ENCODE measurements around the gene CMIP. TPM values are rescaled to one million over a fixed set of nuclear protein-coding genes. Genes with fewer than 3 reads are reported as not detected.

The CMIP gene
- total RNA-seq, 1 experiment from 2014 or later = 12.7 TPM

- Histone ChIP-seq H3K4me1 (ENCODE audit: low read length) (no peaks in the 10 kb centered on the region), H2AFZ (ENCODE audit: low read length) (no peak overlapping the region), H4K20me1 (ENCODE audit: insufficient read depth, low read depth, low read length) (peaks cover 31% of the 10 kb centered on the region; the same call in 1 of the 2 replicates), H3K36me3 (ENCODE audit: insufficient read depth, low read length) (no peaks in the 10 kb centered on the region), H3K79me2 (ENCODE audit: low read length) (no peaks in the 10 kb centered on the region), H3K4me2 (ENCODE audit: low read depth, low read length, poor library complexity, severe bottlenecking) (no peak overlapping the region), H3K9me2 (replicated peaks; ENCODE audit: insufficient read depth, low read length) (no peaks in the 10 kb centered on the region), H3K4me3 (ENCODE audit: low read length) (no peak overlapping the region), H3K9ac (ENCODE audit: low read length) (no peak overlapping the region), H3K27ac (ENCODE audit: low read length) (no peak overlapping the region), H3K27me3 (ENCODE audit: low read length) (no peaks in the 10 kb centered on the region), H3K9me3 (ENCODE audit: low read length) (no peaks in the 10 kb centered on the region)
- DNase-seq = no peak
Observed at GRCh38 chr16:81458827-81459598, 14.4 kb downstream of the CMIP start.

GRCh38 chr16:81460075-81460474, 15.5 kb downstream of the CMIP start:
- no peaks in the 10 kb centered on the region for H3K9me2 ChIP-seq (replicated peaks; ENCODE audit: insufficient read depth, low read length)
- H3K4me1 ChIP-seq (ENCODE audit: low read length) = no peaks in the 10 kb centered on the region
- H3K36me3 ChIP-seq (ENCODE audit: insufficient read depth, low read length) = no peaks in the 10 kb centered on the region
- no peaks in the 10 kb centered on the region for H3K79me2 ChIP-seq (ENCODE audit: low read length)
- H3K27me3 ChIP-seq (ENCODE audit: low read length) = no peaks in the 10 kb centered on the region
- H3K4me3 ChIP-seq (ENCODE audit: low read length) = no peak overlapping the region
- no peak overlapping the region for H3K9ac ChIP-seq (ENCODE audit: low read length)
- no peak for DNase-seq
- H3K9me3 ChIP-seq (ENCODE audit: low read length) = no peaks in the 10 kb centered on the region
- H2AFZ ChIP-seq (ENCODE audit: low read length) = no peak overlapping the region
- no peak overlapping the region for H3K4me2 ChIP-seq (ENCODE audit: low read depth, low read length, poor library complexity, severe bottlenecking)
- no peak overlapping the region for H3K27ac ChIP-seq (ENCODE audit: low read length)
- H4K20me1 ChIP-seq (ENCODE audit: insufficient read depth, low read depth, low read length) = peaks cover 31% of the 10 kb centered on the region; the same call in 1 of the 2 replicates

GRCh38 chr16:81461243-81461642, 16.6 kb downstream of the CMIP start:
- Histone ChIP-seq H3K9me3 (ENCODE audit: low read length) (no peaks in the 10 kb centered on the region), H3K36me3 (ENCODE audit: insufficient read depth, low read length) (no peaks in the 10 kb centered on the region), H4K20me1 (ENCODE audit: insufficient read depth, low read depth, low read length) (peaks cover 31% of the 10 kb centered on the region; the same call in 1 of the 2 replicates), H3K9me2 (replicated peaks; ENCODE audit: insufficient read depth, low read length) (no peaks in the 10 kb centered on the region), H3K4me2 (ENCODE audit: low read depth, low read length, poor library complexity, severe bottlenecking) (no peak overlapping the region), H3K27me3 (ENCODE audit: low read length) (no peaks in the 10 kb centered on the region), H2AFZ (ENCODE audit: low read length) (no peak overlapping the region), H3K9ac (ENCODE audit: low read length) (no peak overlapping the region), H3K27ac (ENCODE audit: low read length) (no peak overlapping the region), H3K79me2 (ENCODE audit: low read length) (no peaks in the 10 kb centered on the region), H3K4me1 (ENCODE audit: low read length) (no peaks in the 10 kb centered on the region), H3K4me3 (ENCODE audit: low read length) (no peak overlapping the region)
- DNase-seq = no peak

DNA sequence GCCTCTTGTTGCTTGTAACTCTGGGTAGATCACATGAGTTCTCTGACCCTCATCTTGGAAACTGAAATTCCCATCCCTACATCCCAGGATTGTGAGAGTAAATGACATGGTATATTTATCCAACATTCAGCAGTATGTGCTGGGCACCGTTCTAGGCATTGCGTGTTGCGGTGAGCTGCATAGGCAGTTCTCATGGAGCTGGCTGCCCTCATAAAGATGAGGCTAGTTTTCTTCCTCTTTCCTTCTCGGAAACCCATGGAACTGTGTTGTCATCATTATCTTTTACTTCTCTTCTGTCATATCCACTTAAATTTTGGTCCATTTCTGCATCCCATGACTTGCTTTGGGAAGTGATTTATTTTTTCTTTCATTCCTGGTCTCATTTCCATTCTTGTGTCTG, 17.2 kb downstream of the CMIP start:
- no peak overlapping the region for H3K4me2 ChIP-seq (ENCODE audit: low read depth, low read length, poor library complexity, severe bottlenecking)
- no peak overlapping the region for H3K27ac ChIP-seq (ENCODE audit: low read length)
- no peak overlapping the region for H3K9ac ChIP-seq (ENCODE audit: low read length)
- no peaks in the 10 kb centered on the region for H3K27me3 ChIP-seq (ENCODE audit: low read length)
- peaks cover 30% of the 10 kb centered on the region; the same call in 1 of the 2 replicates for H4K20me1 ChIP-seq (ENCODE audit: insufficient read depth, low read depth, low read length)
- no peaks in the 10 kb centered on the region for H3K79me2 ChIP-seq (ENCODE audit: low read length)
- no peaks in the 10 kb centered on the region for H3K36me3 ChIP-seq (ENCODE audit: insufficient read depth, low read length)
- DNase-seq = no peak
- no peaks in the 10 kb centered on the region for H3K4me1 ChIP-seq (ENCODE audit: low read length)
- H2AFZ ChIP-seq (ENCODE audit: low read length) = no peak overlapping the region
- H3K4me3 ChIP-seq (ENCODE audit: low read length) = no peak overlapping the region
- H3K9me3 ChIP-seq (ENCODE audit: low read length) = no peaks in the 10 kb centered on the region
- H3K9me2 ChIP-seq (replicated peaks; ENCODE audit: insufficient read depth, low read length) = no peaks in the 10 kb centered on the region

GRCh38 chr16:81462683-81463082, 18.1 kb downstream of the CMIP start:
- Histone ChIP-seq H3K79me2 (ENCODE audit: low read length) (no peaks in the 10 kb centered on the region), H2AFZ (ENCODE audit: low read length) (no peak overlapping the region), H3K27me3 (ENCODE audit: low read length) (no peaks in the 10 kb centered on the region), H3K36me3 (ENCODE audit: insufficient read depth, low read length) (no peaks in the 10 kb centered on the region), H3K9me2 (replicated peaks; ENCODE audit: insufficient read depth, low read length) (no peaks in the 10 kb centered on the region), H3K4me3 (ENCODE audit: low read length) (no peak overlapping the region), H3K4me1 (ENCODE audit: low read length) (no peaks in the 10 kb centered on the region), H4K20me1 (ENCODE audit: insufficient read depth, low read depth, low read length) (peaks cover 23% of the 10 kb centered on the region; the same call in 1 of the 2 replicates), H3K27ac (ENCODE audit: low read length) (no peak overlapping the region), H3K9me3 (ENCODE audit: low read length) (no peaks in the 10 kb centered on the region), H3K4me2 (ENCODE audit: low read depth, low read length, poor library complexity, severe bottlenecking) (no peak overlapping the region), H3K9ac (ENCODE audit: low read length) (no peak overlapping the region)
- no peak for DNase-seq

DNA sequence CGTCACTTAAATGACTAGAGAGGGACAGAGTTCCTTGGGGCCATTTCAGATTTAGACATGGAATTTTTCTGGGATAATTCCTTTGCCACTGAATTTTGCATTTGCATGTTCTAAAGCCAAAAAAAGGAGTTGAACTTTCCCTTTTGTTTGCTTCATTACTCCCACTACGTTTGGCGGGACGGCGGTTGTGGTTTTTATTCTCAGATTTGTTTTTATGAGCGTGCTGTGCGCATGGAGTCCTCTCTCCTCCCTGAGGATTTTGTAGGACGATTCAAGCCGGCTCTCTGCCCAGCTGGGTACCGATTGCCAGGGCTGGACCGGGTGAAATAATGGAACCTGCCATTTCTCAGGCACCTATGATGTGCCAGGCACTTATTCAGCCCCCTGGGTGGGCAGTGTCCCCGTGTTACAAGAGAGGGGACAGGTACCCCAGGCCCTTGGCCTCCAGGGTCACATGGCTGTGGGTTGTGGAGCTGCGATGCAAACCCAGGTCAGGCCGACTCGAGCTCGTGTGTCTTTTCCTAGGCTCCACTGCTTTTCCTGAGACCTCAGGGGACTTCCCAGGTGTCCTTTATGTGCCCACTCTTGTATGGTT, 18.8 kb downstream of the CMIP start:
- no peaks in the 10 kb centered on the region for H3K4me1 ChIP-seq (ENCODE audit: low read length)

GRCh38 chr16:81464279-81464678, 19.7 kb downstream of the CMIP start:
- no peaks in the 10 kb centered on the region for H3K9me2 ChIP-seq (replicated peaks; ENCODE audit: insufficient read depth, low read length)
- H3K27me3 ChIP-seq (ENCODE audit: low read length) = no peaks in the 10 kb centered on the region
- no peak overlapping the region for H3K27ac ChIP-seq (ENCODE audit: low read length)
- no peak for DNase-seq
- no peak overlapping the region for H2AFZ ChIP-seq (ENCODE audit: low read length)
- no peaks in the 10 kb centered on the region for H3K9me3 ChIP-seq (ENCODE audit: low read length)
- H3K4me1 ChIP-seq (ENCODE audit: low read length) = peaks cover 4% of the 10 kb centered on the region
- no peaks in the 10 kb centered on the region for H3K36me3 ChIP-seq (ENCODE audit: insufficient read depth, low read length)
- peaks cover 17% of the 10 kb centered on the region; the same call in 1 of the 2 replicates for H4K20me1 ChIP-seq (ENCODE audit: insufficient read depth, low read depth, low read length)
- no peak overlapping the region for H3K4me2 ChIP-seq (ENCODE audit: low read depth, low read length, poor library complexity, severe bottlenecking)
- H3K9ac ChIP-seq (ENCODE audit: low read length) = no peak overlapping the region
- H3K79me2 ChIP-seq (ENCODE audit: low read length) = no peaks in the 10 kb centered on the region
- H3K4me3 ChIP-seq (ENCODE audit: low read length) = no peak overlapping the region

More for the DNA sequence above, 18.8 kb downstream of the CMIP start:
- H3K4me3 ChIP-seq (ENCODE audit: low read length) = no peak overlapping the region
- H3K79me2 ChIP-seq (ENCODE audit: low read length) = no peaks in the 10 kb centered on the region
- H3K4me2 ChIP-seq (ENCODE audit: low read depth, low read length, poor library complexity, severe bottlenecking) = no peak overlapping the region
- H3K36me3 ChIP-seq (ENCODE audit: insufficient read depth, low read length) = no peaks in the 10 kb centered on the region
- H3K9me3 ChIP-seq (ENCODE audit: low read length) = no peaks in the 10 kb centered on the region
- H4K20me1 ChIP-seq (ENCODE audit: insufficient read depth, low read depth, low read length) = peaks cover 17% of the 10 kb centered on the region; the same call in 1 of the 2 replicates
- H3K9ac ChIP-seq (ENCODE audit: low read length) = no peak overlapping the region
- H2AFZ ChIP-seq (ENCODE audit: low read length) = no peak overlapping the region
- H3K9me2 ChIP-seq (replicated peaks; ENCODE audit: insufficient read depth, low read length) = no peaks in the 10 kb centered on the region
- no peak overlapping the region for H3K27ac ChIP-seq (ENCODE audit: low read length)
- no peaks in the 10 kb centered on the region for H3K27me3 ChIP-seq (ENCODE audit: low read length)
- DNase-seq = no peak

DNA sequence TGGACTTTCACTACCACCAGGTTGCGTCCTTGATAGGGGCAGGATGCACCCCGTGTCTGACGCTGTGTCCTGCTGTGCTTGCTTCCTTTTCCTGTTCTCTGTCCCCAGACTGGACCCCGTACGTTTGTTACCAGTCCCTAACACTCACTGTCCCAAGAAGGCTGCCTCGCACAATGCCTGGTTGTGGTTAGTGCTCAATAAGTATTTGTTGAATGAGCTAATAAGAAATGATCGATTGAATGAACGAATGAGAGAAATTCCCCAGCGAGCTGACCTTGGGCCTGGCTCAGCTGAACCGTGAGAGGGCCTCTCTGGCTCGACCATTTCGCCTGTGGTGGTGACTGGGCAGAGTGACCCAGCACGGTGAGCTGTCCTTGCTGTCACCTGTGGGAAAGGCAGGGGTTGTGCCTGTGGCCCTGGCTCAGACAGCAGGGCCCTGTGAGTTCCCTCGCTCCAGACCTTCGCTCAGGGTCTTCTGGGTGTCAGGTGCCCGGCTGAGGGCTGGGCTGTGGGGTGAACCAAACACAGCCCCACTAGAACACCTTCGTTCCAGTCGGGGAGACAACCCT, 20.9 kb downstream of the CMIP start:
- Histone ChIP-seq H3K4me3 (ENCODE audit: low read length) (no peak overlapping the region), H4K20me1 (ENCODE audit: insufficient read depth, low read depth, low read length) (peaks cover 13% of the 10 kb centered on the region; the same call in 1 of the 2 replicates), H3K27ac (ENCODE audit: low read length) (no peak overlapping the region), H3K9ac (ENCODE audit: low read length) (no peak overlapping the region), H3K4me1 (ENCODE audit: low read length) (peaks cover 16% of the 10 kb centered on the region), H3K36me3 (ENCODE audit: insufficient read depth, low read length) (no peaks in the 10 kb centered on the region), H3K79me2 (ENCODE audit: low read length) (no peaks in the 10 kb centered on the region), H3K9me2 (replicated peaks; ENCODE audit: insufficient read depth, low read length) (no peaks in the 10 kb centered on the region), H3K4me2 (ENCODE audit: low read depth, low read length, poor library complexity, severe bottlenecking) (no peak overlapping the region), H3K27me3 (ENCODE audit: low read length) (no peaks in the 10 kb centered on the region), H2AFZ (ENCODE audit: low read length) (no peak overlapping the region), H3K9me3 (ENCODE audit: low read length) (no peaks in the 10 kb centered on the region)
- no peak for DNase-seq
